ENCODE results near the gene FCRL5. TPM values are rescaled to one million over a fixed set of nuclear protein-coding genes. Genes with fewer than 3 reads are reported as not detected.
A peak's percentile ranks its signal among the peaks of the same experiment; 100 is the strongest.

The FCRL5 gene
- total and polyA plus RNA-seq, 9 of the 15 experiments (the other 6 are each of a cell fraction or from before 2014, with no cell fraction given) = not detected

DNA sequence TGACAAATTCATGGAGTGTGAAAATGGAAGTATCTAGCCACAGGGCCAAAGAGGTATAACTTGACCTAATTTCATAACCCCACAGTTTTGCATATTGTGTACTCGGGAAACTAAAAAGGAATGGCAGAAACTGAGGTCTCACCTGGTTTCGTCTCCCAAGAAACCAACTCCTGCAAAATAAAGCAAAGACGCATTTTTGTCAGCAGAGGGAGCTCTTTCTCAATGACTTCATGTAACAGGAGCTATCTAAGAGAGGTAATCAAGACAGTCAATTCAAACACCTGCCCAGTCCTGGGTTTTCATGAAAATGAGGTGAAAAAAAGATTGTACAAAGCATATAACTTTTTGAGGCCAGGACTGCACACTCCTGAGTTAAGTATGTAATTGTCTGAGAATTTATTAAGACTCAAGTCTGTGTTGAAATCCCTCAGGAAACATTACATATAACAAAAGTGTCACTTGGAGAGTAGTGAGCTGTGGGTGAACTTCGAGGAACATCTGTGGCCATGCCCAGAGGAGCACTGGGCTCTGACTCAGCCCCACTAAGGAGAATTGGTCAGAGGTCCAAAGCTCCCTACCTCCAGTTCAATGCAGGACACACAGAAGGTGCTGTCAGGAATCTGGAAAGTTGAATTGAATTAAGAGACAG, 28.0 kb upstream of the FCRL5 start (continued):
- TF ChIP-seq, protein P1, sequence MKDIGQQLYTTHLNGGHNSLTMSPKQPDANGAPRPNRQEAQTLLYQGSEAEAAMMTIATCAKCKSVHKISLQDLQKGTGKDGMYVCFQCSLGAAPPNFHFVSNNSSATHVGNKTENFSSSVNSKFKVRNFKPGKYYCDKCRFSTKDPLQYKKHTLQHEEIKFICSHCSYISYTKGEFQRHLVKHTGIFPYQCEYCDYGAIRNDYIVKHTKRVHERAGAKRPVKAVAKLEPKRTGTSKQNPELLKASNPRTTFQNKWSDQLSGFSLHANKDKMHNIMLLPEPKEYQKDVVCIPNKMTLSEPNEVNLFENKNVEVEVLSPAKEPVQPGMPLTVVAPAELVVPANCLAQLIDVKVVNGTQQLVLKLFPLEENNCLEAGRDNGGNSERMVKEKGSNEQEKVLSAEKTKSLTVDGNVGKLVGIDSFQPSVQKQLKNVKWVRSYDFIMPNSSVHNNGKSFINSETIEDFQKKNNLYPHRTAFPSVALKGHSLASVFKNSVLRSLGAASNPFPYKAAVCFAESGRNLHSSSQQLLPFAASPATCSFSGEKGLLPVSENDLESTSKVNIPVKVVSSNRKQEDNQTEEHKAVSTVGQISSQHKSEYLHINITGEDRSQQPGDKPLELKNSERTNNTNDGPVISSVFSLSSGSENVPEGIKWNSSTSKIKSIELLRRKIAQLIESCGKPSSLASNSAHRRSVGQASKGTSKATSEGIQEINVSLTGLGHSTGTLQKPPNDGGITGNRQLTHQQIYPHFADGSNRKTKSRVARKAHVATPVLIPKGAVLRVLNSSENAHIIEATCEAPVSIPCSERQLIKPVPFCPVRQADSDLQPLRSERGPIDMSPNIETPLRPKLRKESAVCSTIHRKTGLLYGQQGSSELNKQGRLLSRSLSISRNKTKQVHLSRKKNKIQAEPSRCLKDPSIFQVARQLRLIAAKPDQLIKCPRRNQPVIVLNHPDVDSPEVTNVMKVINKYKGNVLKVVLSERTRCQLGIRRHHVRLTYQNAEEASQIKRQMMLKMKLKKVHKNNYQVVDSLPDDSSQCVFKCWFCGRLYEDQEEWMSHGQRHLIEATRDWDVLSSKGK (CRISPR knock-in tag; IDR thresholded peaks at IDR 0.05) = no peak
- TF ChIP-seq ELF1 (tag; IDR thresholded peaks at IDR 0.05) (no peak), GATAD2A (IDR thresholded peaks at IDR 0.05) (no peak), MEF2A (IDR thresholded peaks at IDR 0.05; ENCODE audit: control insufficient read depth, low read depth, low read length) (no peak), NR2C1 (IDR thresholded peaks at IDR 0.05) (no peak), NR2C1 (tag; IDR thresholded peaks at IDR 0.05) (no peak), NEUROD1 (IDR thresholded peaks at IDR 0.05; ENCODE audit: borderline replicate concordance, low read depth, low read length, partially characterized antibody) (no peak), TFAM (CRISPR knock-in tag; conservative IDR thresholded peaks at IDR 0.05) (no peak), MIER1 (IDR thresholded peaks at IDR 0.05; ENCODE audit: low read depth) (no peak), HNRNPLL (IDR thresholded peaks at IDR 0.05; ENCODE audit: low read depth, low read length, poor library complexity, severe bottlenecking) (no peak), ZNF445 (CRISPR knock-in tag; IDR thresholded peaks at IDR 0.05; ENCODE audit: low read depth) (no peak), SMC3 (conservative IDR thresholded peaks at IDR 0.05; ENCODE audit: insufficient read depth, low read depth, low read length) (peak; percentile 53; the same call in 1 of the 2 replicates)
- TF ChIP-seq, protein P2, sequence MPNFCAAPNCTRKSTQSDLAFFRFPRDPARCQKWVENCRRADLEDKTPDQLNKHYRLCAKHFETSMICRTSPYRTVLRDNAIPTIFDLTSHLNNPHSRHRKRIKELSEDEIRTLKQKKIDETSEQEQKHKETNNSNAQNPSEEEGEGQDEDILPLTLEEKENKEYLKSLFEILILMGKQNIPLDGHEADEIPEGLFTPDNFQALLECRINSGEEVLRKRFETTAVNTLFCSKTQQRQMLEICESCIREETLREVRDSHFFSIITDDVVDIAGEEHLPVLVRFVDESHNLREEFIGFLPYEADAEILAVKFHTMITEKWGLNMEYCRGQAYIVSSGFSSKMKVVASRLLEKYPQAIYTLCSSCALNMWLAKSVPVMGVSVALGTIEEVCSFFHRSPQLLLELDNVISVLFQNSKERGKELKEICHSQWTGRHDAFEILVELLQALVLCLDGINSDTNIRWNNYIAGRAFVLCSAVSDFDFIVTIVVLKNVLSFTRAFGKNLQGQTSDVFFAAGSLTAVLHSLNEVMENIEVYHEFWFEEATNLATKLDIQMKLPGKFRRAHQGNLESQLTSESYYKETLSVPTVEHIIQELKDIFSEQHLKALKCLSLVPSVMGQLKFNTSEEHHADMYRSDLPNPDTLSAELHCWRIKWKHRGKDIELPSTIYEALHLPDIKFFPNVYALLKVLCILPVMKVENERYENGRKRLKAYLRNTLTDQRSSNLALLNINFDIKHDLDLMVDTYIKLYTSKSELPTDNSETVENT (CRISPR knock-in tag; IDR thresholded peaks at IDR 0.05) = no peak

All from K562 (cell line).